Neural progenitor cell (in vitro differentiated cells): ENCODE data around the gene YWHAH.

Experiments
- CTCF ChIP-seq: fragments of 200-600 bp; sonication (generic); IDR thresholded peaks from 2 replicates; pipeline ENCODE4 v1.5.1; 2017; ENCODE audit warnings: antibody characterized with exemption, mild to moderate bottlenecking
- EZH2 ChIP-seq: fragments of 200-600 bp; sonication (generic); IDR thresholded peaks from 2 replicates; pipeline ENCODE4 v1.6.1; 2017; ENCODE audit warnings: antibody characterized with exemption, mild to moderate bottlenecking, moderate library complexity
- EZH2phosphoT487 ChIP-seq: fragments of 200-600 bp; sonication (generic); IDR thresholded peaks from 2 replicates; pipeline ENCODE4 v1.6.1; 2017; ENCODE audit warnings: antibody characterized with exemption

- TF ChIP-seq CTCF = no peak
- TF ChIP-seq EZH2 = no peak
- TF ChIP-seq EZH2phosphoT487 = no peak
Measured at GRCh38 chr22:31937341-31937740, 7.0 kb upstream of the YWHAH start.
